Activated CD4-positive, CD25-positive, alpha-beta regulatory T cell (primary cell): Measurements from ENCODE around the gene STAMBP.
"Not testable (repeated sequence)": the region's sequence is repeated elsewhere in the genome, so short reads cannot be mapped to it uniquely, and the experiment has no call there.

Source experiments
- DNase-seq, 4 experiments: peaks; one replicate each; lab custom pipeline; 2025; lab: John Stamatoyannopoulos, UW

Gene STAMBP

DNA sequence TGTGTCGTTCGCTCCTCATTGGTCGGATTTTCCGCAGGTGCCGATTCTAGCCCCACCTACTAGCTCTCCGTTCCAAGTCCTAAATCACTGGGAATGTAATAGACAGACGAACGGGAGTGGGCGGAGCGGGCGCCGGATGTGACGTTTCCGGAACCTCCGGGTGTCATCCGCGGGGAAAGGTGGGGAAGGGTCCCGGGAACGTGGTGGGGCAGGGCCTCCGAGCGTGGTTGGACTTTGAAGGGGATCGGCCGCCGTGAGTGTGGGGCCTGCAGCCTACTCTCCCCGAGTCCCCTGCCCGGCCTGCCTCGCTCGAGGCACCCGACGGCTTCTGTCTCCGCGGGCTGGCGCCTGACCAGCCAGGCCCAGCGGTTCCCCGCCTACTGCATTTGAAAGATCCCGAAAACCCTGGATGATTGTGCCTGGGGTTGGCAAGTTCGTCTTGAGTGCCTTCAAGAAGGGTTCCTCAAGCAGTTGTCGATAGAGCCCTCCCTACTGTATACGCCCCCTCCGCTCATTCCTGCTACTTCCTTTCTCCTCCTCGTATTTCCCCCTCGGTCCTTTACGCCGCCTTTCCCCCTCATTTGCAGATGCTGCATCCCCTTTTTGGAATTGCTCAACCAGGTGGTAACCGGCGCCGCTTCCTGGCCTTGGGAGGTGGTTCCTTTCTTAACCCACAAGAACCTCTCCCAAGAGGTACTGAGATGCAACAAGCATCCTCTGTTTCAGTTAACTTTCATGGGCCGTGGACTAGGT is at the start of gene STAMBP:
STAMBP (plus strand) TSS at position 144 of the 753 bp plus-strand sequence. CDS start 1,896 bp downstream, outside the sequence.
- DNase-seq: peak; percentile 66 to 74 (median 73)

DNA sequence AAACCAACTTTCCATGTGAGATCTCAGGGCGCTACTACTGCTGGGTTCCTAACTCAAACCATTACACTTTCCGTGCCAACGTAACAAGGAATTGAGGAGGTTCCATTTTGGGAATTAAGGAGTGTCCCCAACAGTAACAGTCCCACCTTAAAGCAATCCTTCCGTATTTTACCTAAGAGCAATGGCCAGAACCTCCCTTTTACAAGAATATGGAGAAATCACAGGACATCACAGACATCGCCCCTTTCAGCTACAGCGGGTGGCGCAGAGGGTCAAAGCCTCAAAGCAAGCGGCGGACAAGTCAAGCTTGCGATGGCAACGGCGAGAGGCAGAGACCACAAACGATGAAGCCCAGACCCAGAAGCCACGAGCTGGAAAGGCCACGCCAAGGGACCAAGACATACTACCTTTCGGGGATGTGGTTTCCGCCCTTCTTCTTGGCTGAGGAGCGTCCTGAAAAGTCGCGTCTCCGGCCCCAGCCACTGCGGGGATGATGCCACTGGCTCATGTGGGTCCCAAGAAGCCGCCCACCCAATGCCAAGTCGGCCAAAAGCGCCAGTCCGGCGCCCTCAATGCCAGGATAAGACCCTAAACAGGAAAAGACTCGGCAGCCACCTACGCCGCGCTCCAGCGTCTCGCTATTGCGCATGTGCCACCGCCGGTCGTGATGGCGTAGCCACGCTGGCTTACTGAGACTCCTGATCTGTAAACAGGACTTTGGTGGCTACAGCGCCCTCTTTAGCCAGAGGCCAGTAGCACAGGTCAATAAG is 49.1 kb upstream of the STAMBP start, which contains the start of gene DUSP11:
DUSP11 (minus strand) TSS at position 637 of the 770 bp plus-strand sequence; CDS start at position 508, 129 bp downstream.
- peak; percentile 88 to 98 (median 93) for DNase-seq

DNA sequence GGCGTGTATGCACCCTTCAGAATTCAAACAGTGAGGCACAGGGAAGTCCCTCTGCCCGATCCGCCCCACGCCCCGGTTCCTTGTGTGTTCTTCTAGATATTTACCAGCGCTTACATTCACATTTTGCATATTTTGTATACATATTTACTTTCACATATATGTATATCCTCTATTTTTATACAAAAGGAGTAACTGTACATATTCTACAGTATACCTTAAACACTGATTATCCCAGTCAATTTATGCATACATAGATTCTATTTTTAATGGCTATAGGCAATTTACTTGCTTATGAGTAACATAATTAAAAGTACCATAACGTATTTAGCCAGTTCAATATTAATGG is 48.6 kb upstream of the STAMBP start:
- DNase-seq: no peak

DNA sequence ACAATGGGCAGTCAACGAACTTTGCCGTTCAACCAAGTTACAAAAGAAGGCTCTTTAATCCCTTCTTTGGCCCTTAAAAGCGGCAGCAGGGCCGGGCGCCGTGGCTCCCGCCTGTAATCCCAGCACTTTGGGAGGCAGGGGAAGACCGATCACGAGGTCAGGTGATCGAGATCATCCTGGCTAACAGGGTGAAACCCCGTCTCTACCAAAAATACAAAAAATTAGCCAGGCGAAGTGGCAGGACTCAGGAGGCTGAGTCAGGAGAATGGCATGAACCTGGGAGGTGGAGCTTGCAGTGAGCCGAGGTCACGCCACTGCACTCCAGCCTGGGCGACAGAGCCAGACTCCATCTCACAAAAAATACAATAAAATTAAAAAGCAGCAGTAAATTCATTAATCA is 45.4 kb upstream of the STAMBP start:
- DNase-seq: not testable (repeated sequence)

DNA sequence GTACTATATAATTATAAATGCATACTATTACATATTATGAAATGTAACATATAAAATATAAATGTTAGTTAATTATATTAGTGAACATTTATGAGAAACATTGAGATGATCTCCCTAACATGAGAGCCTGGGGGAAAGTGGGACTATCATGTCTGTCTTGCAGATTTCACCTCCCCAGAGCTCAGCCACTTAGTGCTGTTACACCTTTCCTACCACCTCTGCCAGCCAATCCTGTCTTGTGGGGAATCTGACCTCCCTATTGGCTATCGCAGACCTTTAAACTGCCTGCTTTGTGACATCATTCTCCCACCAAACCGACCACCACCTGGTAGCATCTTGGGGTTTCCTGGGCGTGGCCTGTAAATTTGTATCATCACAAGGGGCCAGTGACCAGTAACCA is 44.9 kb upstream of the STAMBP start, which contains the start of gene C2orf78:
C2orf78 (plus strand) TSS at position 301 of the 400 bp plus-strand sequence. CDS start 127 bp downstream, outside the sequence.
- not testable (repeated sequence) for DNase-seq

DNA sequence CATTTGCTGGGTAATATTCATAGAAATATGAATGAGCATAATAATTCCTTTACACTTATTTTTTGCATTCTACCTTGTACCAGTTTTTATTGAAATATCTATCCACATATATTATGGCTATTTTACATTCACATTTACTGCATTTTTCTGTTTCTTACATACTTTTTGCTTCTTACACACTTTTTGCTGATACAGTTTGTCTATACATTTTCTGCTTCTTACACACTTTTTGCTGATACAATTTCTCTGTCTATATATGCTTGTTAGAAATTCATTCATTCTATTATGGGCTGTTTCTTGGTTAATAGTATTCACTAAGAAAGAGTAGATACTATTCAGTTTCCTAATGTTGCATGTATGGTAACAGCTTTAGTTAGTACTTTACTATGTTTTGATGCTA is 16.9 kb upstream of the STAMBP start:
- no peak for DNase-seq

DNA sequence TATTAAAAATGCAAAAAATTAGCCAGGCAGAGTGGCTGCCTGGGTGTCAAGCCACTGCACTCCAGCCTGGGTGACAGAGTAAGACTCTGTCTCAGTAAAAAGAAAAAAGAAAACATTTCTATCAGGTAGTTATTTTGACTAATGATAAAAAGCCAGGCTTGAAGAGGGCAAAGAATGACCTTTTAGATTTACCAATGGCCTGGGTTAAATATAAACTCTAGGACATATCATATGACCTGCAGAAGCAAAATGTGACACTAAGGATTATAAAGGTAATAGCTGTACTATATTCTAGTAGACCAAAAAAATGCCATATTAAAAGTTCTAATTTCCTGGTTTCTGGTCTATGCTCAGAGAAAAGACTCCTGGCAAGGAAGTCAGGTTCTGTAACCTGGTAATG is 16.1 kb upstream of the STAMBP start:
- no peak for DNase-seq

DNA sequence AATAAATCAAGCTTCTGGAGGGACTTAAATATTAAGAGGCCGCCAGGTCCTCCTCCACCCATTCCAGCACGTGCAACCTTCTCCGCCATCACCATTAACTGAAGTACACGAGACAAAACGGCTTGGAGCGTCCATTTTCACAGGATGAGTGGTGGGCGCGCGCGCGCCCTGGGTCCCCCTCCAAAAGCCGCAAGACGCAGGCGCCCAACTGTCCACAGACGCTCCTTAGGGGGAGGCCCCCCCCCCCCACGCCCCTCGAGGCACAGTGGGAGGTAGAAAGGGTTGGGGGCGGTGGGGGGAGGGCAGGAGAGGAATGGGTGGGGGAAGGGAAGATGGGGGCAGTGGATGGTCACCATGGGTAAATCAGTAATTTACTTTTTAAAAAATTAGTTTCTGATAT is 10.5 kb upstream of the STAMBP start:
- no peak for DNase-seq

DNA sequence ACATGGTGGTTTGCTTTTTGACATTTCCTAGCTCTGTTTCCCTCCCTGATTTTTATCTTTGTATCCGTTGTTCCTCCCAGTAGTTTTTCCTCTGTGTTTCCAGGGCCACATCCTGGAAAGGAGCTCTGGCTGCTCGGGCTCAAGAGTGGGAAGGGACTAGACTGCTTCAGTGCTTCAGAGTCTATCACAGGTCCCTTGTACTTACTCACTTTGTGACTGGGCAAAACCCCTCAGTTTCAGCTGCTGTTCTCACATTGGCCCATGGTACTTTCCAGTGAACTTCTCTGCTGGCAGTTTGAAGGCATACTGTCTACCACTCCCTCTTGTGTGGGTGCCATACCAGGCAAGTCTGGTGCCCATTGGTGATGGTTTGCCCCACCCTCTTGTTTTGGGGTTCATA is 7.5 kb upstream of the STAMBP start:
- DNase-seq: no peak

DNA sequence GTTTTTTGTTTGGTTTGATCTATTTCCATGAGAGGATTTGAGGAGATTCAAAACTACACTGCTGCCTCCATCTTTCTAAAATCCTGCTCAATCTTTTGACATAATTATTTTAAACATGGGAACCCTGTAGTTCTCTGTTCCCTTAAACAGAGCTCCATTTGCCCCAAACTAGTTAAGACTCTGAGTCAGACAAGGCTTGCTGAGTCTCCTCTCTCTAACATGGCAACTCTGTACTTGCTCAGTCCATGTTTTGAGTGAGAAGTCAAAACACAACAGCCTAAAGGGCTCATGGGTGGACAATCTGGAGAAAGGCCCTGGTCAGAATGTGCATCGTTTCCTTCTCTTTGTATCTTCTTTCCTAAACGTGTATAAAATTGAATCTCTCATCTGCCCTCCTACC is 7.1 kb upstream of the STAMBP start:
- no peak for DNase-seq

DNA sequence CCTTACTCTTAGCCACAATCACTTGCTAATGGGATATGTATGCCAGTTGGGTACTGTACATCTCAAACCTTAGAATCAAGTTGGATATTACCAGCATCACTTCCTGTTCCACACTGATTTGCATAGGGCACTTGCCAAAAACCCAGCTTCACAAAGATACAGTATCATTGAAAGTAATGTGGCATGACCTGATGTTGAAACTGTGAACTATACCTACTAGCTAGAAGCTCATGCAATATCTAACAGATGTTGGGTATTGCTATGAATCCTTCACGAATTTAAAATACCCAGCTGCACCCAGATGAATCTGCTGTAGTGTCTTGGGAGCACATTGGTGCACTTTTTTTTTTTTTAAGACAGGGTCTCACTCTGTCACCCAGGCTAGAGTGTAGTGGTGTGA is 6.5 kb upstream of the STAMBP start:
- DNase-seq: no peak

DNA sequence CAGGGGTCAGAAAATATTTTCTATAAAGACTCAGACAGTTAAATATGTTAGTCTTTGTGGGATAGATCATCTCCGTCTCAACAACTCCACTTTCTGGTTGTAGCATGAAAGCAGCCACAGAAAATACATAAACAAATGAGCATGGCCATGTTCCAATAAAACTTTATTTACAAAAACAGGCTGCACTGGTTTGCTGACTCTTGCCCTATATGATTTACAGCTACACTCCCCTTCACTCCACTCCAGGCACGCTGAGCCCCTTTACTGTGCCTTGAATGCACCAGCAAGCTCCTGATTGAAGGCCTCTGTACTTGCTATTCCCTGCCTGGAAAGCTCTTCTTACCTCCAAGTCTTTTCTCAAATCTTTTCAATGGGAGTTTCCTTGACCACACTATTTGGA is 5.8 kb upstream of the STAMBP start:
- DNase-seq: no peak

DNA sequence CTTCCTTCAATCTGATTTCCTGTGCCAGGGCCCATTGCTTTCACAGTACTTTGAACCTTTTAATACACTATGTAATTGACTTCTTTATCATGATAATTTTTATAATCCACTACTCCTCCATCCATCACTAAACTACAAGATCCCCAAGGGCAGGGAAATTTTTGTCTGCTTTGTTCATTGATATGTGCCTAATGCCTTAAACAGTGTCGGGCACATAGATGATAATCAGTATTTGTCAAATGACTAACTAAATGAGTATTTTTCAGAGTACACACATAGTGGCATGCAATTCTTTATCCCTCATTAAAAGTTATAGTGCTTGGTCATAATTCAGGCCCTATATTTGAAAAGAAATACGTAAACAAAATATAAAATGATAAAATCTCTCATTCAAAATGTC is 5.3 kb upstream of the STAMBP start:
- DNase-seq: no peak

DNA sequence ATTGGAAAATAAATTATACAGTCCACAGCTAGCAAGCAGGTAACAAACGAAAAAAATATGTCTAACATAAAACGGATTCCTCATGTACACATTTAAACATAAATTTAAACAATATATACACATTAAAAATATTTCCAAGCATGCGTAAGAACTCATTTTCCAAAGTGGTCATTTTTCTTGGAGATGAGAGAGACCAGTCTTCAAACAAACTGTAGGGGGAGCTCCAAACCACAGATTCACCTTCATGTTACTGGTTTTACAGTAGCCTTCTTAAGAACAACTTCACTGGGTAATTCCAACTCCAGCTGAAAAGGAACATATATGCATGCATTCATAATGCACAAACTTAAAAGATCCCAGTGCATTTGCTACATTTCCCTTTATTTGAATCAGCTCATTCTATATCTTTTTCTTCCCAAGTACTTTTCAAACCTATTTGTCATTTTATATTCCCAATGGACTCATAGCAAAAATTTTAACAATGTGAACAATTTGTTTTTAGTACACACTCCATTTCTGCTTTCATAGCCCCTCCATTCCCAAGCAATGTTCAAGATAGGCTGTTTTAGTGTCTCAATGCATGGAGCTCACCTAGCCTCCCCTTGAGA is 4.7 kb upstream of the STAMBP start:
- no peak for DNase-seq

DNA sequence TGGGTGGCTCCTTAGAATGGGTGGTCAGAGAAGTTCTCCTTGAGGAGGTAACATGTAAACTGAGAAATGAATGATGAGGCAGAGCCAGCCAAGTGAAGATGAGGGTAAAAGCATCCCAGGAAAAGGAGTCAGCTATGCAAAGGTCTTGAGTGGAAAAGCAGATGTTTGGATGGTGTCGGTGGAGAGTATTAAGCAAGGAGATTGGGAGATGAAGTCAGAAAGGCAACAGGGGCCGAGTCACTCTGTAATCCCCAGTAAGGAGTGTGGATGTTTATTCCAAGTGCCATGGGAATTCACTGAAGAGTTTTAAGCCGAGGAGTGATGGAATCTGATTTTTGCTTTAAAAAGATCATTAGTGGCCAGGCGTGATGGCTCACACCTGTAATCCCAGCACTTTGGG is 3.4 kb upstream of the STAMBP start:
- DNase-seq: no peak

DNA sequence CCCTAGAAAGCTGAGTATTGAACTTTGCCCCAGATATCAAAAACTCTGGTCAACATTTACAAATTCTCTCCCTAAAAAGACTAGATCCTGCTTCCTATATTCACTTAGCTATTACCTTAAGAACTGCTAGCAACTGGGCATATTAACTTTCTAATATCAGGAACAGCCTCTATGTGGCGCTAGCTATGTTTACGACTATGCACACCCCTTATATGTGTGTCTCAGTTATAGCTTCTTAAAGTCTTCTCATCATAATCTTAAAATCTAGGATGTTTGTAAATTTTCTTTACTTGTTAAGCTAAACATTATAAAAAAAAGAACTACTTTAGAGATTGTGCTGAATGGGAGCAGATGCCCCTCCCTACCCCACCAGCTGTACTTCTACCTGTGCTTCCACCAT is 1.7 kb upstream of the STAMBP start:
- no peak for DNase-seq

DNA sequence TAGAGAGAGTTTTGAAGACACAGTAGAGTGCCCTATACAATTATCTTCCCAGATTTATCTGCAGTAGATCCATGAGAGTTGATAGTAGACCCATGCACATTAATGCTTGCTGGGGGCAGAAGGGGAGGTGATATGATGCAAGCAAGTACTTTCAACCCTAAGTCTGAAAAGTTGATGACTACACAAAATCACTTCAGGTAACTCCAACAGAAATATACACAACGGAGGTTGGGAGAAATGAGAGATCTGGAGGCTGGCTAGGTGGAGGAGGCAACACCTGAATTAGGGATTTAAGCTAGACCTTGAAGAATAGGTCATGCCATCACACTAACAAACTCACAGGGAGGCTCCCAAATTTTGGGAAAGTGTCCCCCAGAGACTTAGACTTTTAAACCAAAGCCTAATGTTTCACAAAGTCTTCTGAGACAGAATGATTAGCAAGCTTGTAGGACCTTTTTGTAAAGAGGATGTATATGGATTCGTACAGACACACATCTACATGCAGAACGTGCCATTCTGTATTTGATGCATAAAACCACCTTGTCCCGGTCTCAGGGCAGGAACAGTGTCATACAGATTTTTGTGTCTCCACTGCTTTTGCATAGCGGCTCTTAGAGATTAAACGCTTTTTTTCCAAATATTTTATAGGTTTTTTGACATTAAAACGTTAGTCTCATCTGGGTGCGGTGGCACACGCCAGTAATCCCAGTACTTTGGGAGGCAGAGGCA is 937 bp upstream of the STAMBP start:
- DNase-seq: no peak

DNA sequence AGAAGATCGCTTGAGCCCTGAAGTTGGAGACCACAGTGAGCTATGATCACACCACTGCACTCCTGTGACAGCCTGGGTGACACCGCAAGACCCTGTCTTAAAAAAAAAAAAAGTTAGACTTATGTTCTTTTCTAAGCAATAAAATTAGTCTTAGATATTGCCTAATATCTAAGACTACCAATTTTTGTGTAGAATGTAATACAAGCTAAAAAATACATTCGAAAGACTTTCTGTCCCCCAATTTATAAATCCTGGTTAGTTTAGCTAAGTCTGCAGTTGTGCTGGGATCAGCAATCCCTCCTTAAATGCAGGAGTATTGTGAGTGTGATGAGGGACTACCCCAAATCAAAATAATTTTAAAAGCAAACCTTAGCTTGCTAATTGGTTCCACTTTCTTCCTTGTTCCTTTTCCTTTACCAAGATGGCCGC is 358 bp upstream of the STAMBP start:
- DNase-seq: no peak

DNA sequence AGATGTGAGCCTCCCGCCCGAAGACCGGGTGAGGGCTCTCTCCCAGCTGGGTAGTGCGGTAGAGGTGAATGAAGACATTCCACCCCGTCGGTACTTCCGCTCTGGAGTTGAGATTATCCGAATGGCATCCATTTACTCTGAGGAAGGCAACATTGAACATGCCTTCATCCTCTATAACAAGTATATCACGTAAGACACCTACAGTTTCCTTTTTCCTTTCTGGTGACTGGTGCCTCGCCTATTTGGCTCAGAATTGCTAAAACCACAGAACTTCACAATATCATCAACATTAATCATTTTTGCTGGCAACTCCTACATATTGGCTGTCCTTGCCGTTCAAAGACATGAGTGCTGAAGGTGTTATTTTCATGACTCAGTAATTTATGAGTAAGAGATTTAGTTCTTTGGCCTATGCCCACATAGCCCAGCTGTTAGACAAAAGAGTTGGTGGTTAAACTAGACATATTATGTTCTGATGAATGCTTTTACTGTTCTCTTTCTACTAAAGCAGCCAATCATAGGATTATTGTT is 2.2 kb downstream of the STAMBP start:
- no peak for DNase-seq

DNA sequence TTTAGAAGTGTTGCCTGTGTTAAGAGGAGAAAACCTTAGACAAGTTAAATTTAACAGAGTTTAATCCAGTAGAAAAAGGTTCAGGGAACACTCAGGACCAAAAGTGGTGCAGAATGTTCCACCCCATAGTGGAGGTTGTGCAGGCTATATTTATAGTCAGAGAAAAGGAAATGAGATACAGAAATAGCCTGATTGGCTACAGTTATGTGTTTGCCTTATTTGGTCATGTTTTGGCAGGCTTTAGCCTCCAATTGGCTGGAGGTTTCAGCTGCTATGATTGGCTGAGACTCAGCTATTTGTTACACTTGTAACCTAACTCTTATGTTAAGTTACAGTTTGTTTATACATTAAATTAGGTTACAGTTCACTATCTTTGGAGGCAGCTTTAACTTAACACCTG is 4.2 kb downstream of the STAMBP start:
- no peak for DNase-seq

DNA sequence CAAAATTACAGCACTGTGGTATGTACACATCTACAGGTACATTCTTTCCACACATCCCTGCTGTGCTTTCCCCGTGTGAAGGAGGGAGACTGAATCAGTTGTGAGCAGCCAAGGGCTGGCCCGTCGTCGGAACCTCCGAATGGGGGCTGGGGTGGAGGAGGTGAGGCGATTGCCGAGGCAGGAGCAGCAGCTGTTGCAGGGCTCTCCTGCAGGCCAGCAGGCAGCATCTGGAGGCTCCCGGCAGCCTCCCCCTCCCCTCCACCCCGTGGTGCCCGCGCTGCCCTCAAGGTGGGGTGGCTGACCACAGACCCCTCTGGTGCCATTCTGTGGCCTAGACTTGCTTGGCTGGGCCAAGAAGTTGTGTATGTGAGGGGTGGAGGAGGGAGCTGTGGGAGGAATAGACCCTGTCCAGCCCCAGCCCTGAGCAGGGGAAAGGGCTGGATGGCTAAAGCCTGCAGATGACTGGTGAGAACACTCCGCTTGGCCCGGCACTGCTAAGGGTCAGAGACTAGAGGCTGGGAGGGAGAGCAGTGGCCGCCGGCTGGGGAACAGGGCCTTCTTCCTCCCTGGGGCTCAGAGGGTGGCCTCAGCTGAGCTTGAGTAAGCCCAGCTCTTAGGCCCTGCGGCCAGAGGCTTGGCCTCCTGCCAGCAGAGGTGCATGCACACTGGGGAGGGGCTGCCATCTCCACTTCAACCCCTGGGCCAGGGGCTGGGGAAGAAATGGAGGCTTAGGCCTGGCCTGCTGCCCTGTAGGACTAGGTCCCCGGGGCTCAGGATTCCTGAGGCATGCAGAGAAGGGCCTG is 7.6 kb downstream of the STAMBP start:
- DNase-seq: no peak
